Heart left ventricle (tissue), 13 donors: ENCODE results near the gene ULK1.

Experiments used
- POLR2A ChIP-seq, 2 donors: fragments of 450-650 bp; IDR thresholded peaks; one replicate each; pipeline ENCODE4 v1.6.1; 2017; ENCODE audit warnings: antibody characterized with exemption in 2 of 2, mild to moderate bottlenecking in 2 of 2, moderate library complexity in 2 of 2
- TF ChIP-seq, protein P1 (sequence below), 12 donors: fragments of 200-600 bp; sonication (generic) in 4 of 12; IDR thresholded peaks; one replicate each; pipeline versions ENCODE4 v1.5.0 to v1.8.0; 2018 to 2022; ENCODE audit warnings: antibody characterized with exemption in 12 of 12, mild to moderate bottlenecking in 5 of 12
- donor health status: ischemic (EF 13 %, LVEDD 7.1; RV severe dilation, severe dysfunction).
- donor health status: DM: no; HTN: yes; CAD: no.
- donor health status: DM: no; HTN: no; CAD: no.
- donor health status: ischemic (EF 25% LVEDD 6.9; RV normal size, moderate dysfunction).
- donor health status: ischemic (EF 25% LVEDD 5.7; RV mildly dilated, moderate dysfunction).
- donor health status: ischemic (EF 35%, LVEDD 5.7; RV mildly dilated, moderate dysfunction).
- donor health status: nonischemic (EF 11% LVEDD 7.7; RV severe dilation, severe dysfunction).
- donor health status: DM: yes; HTN: yes; CAD: no.
- donor health status: PGD.
- donor health status: ischemic (EF 29% LVEDD 5.4; RV normal size, mild dysfunction).
- donor health status: nonischemic (EF 23%, LVEDD 6.1; RV moderate dilation, normal function).

DNA sequence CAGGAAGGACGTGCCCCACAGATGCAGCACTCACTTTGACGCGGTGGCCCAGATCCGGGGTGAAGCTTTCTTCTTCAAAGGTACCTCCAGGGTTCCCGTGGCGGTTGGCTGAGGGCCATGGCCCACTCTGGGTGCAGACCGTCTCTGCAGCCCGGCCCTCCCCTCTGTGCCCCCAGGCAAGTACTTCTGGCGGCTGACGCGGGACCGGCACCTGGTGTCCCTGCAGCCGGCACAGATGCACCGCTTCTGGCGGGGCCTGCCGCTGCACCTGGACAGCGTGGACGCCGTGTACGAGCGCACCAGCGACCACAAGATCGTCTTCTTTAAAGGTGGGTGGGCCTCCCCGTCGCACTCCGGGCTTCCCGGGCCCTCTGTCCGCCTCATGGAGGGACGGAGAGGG is 49.3 kb upstream of the ULK1 start:
- TF ChIP-seq, protein P1, sequence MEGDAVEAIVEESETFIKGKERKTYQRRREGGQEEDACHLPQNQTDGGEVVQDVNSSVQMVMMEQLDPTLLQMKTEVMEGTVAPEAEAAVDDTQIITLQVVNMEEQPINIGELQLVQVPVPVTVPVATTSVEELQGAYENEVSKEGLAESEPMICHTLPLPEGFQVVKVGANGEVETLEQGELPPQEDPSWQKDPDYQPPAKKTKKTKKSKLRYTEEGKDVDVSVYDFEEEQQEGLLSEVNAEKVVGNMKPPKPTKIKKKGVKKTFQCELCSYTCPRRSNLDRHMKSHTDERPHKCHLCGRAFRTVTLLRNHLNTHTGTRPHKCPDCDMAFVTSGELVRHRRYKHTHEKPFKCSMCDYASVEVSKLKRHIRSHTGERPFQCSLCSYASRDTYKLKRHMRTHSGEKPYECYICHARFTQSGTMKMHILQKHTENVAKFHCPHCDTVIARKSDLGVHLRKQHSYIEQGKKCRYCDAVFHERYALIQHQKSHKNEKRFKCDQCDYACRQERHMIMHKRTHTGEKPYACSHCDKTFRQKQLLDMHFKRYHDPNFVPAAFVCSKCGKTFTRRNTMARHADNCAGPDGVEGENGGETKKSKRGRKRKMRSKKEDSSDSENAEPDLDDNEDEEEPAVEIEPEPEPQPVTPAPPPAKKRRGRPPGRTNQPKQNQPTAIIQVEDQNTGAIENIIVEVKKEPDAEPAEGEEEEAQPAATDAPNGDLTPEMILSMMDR (IDR thresholded peaks at IDR 0.05) = no peak
- TF ChIP-seq POLR2A (IDR thresholded peaks at IDR 0.05) = no peak
